ENCODE results near the gene ADAMTSL1.

GRCh38 chr9:18746631-18747030, 272.7 kb downstream of the ADAMTSL1 start:
- no peak for TF ChIP-seq POLR2A (IDR thresholded peaks at IDR 0.05)
- no peak for TF ChIP-seq CTCF (IDR thresholded peaks at IDR 0.05)
